Measurements from ENCODE around the gene APCDD1. TPM values are rescaled to one million over a fixed set of nuclear protein-coding genes. Genes with fewer than 3 reads are reported as not detected.

Gene APCDD1
- total and polyA plus RNA-seq, 2 of the 13 experiments (the other 11 are each of a cell fraction or from before 2014, with no cell fraction given): 2.1 to 8.6 TPM

- TF ChIP-seq HNRNPL (IDR thresholded peaks at IDR 0.05; ENCODE audit: low read depth, low read length) (peak; percentile 50; the same call in 1 of the 2 replicates), PHF8 (CRISPR knock-in tag; IDR thresholded peaks at IDR 0.05) (0 out of 2 replicates have a peak, but pooled peaks have one; percentile 10), ZMYM4 (CRISPR knock-in tag; IDR thresholded peaks at IDR 0.05) (0 out of 2 replicates have a peak, but pooled peaks have one; percentile 13), ZNF263 (CRISPR knock-in tag; IDR thresholded peaks at IDR 0.05) (peak; percentile 80), ZNF616 (CRISPR knock-in tag; IDR thresholded peaks at IDR 0.05; ENCODE audit: low read depth) (no peak), ZNF746 (CRISPR knock-in tag; IDR thresholded peaks at IDR 0.05) (peak; percentile 42; the same call in 1 of the 2 replicates), ZNF839 (CRISPR knock-in tag; IDR thresholded peaks at IDR 0.05; ENCODE audit: borderline replicate concordance) (no peak), GABPB1 (CRISPR knock-in tag; IDR thresholded peaks at IDR 0.05) (peak; percentile 31; the same call in 1 of the 2 replicates), PCBP2 (optimal IDR thresholded peaks at IDR 0.05; ENCODE audit: low read depth, low read length, poor library complexity, severe bottlenecking) (peak; percentile 56)
- TF ChIP-seq, protein P1, sequence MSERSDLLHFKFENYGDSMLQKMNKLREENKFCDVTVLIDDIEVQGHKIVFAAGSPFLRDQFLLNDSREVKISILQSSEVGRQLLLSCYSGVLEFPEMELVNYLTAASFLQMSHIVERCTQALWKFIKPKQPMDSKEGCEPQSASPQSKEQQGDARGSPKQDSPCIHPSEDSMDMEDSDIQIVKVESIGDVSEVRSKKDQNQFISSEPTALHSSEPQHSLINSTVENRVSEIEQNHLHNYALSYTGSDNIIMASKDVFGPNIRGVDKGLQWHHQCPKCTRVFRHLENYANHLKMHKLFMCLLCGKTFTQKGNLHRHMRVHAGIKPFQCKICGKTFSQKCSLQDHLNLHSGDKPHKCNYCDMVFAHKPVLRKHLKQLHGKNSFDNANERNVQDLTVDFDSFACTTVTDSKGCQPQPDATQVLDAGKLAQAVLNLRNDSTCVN (CRISPR knock-in tag; IDR thresholded peaks at IDR 0.05; ENCODE audit: borderline replicate concordance): no peak
Observed at GRCh38 chr18:10453806-10454680, at the start of gene APCDD1 (continued).

DNA sequence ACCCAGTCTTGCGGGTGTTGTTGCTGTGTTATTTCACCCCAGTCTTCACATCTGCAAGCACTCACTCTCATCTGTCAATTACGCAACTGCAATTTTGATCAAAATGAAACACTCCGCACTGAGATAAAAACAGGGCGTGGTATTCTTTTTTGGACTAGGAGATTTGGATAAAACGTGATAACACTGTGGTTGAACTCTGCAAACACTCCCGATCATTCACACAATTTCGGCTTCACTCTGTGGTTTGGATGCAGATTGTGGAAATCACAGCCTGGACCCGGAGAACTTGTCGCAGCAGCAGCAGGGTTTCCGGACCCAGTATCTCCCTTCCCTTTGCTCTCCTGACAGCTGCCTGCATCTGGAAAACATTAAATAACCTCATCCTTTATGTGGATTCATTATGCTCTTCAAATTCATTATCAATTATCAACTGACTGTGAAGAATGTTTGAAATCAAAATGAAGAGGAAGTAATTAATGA is 49.4 kb upstream of the APCDD1 start:
- 69% methylated on average over 10 of the region's 10 CpGs for WGBS (ENCODE audit: low lambda C conversion rate)
- Histone ChIP-seq H3K27me3 (ENCODE audit: control insufficient read depth in 1 of 2, insufficient read depth in 2 of 2, low read length in 2 of 2) (peaks cover 0 to 8% of the 10 kb centered on the region in 2 experiments; a peak in 1 of 5 replicates), H3K9ac (ENCODE audit: insufficient read depth, low read depth, low read length) (no peak overlapping the region), H2AFZ (ENCODE audit: low read length) (no peak overlapping the region), H3K4me3 (replicated peaks in 1 of 3; ENCODE audit: insufficient read depth in 1 of 3, low read depth in 2 of 3, low read length in 3 of 3) (no peak overlapping the region), H4K20me1 (ENCODE audit: insufficient read depth, low read length) (no peaks in the 10 kb centered on the region), H3K36me3 (replicated peaks in 1 of 2; ENCODE audit: control insufficient read depth in 1 of 2, insufficient read depth in 2 of 2, low read length in 2 of 2) (no peaks in the 10 kb centered on the region), H3K4me2 (ENCODE audit: low read depth, low read length) (no peak overlapping the region), H3K4me1 (ENCODE audit: insufficient read depth, low read length) (no peaks in the 10 kb centered on the region), H3K9me3 (ENCODE audit: low read length) (no peaks in the 10 kb centered on the region), H3K27ac (ENCODE audit: extremely low read length, insufficient read depth, low read length) (no peak overlapping the region), H3K79me2 (ENCODE audit: insufficient read depth, low read length) (no peaks in the 10 kb centered on the region)
- in situ Hi-C loops (cut with HindIII; ENCODE audit: extremely low pct_ligation_motif_present, low pct_unique_long_range_greater_than_20kb) (no loop called here), intact Hi-C loops (cut with micrococcal nuclease; ENCODE audit: unreplicated experiment) (no loop called here)
- FAIRE-seq (no peak), ATAC-seq (no peak), DNase-seq (ENCODE audit: low spot score) (no peak)
- ChIA-PET CTCF (ENCODE audit: low intra/inter-chr PET ratio, low total read pairs) (no interaction called here), POLR2A (no interaction called here)
- TF ChIP-seq AGO1 (IDR thresholded peaks at IDR 0.05; ENCODE audit: low read depth, low read length, poor library complexity, severe bottlenecking): no peak
- TF ChIP-seq CEBPB (IDR thresholded peaks at IDR 0.05; ENCODE audit: borderline replicate concordance, low read depth, low read length): peak; percentile 54; the same call in 1 of the 2 replicates
- TF ChIP-seq TBX2 (CRISPR knock-in tag; IDR thresholded peaks at IDR 0.05; ENCODE audit: borderline replicate concordance): no peak
- no TSS peak for BruUV-seq (replicated peaks)

Data from HepG2 (cell line).